ENCODE results near the gene OSMR.

The OSMR gene

DNA sequence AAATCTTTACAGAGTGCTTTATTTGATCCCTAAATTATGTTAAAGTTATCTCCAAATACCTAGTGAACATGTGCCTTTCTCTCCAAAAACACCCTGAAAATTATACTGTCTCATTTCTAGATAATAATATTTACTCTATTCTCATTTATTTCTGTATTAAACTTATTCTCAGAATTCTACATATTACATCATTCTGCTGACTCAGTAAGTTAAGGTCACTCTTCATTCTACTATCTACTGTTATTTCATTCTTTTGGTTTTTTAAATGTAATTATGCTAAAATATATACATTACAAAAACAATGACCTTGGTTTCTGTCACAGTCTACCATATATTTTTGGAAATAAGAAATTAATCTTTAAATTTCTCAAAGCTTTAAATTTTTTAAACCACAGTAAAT, 132.2 kb downstream of the OSMR start:
- FAIRE-seq (no peak), DNase-seq (ENCODE audit: extremely low spot score, insufficient read length, low read depth) (no peak)

- FAIRE-seq (no peak), DNase-seq (ENCODE audit: extremely low spot score, insufficient read length, low read depth) (no peak)
Observed at GRCh38 chr5:38979535-38979934, 133.7 kb downstream of the OSMR start.
